MCF 10A (cell line): ENCODE data around the gene FLNC. TPM values are rescaled to one million over a fixed set of nuclear protein-coding genes. Genes with fewer than 3 reads are reported as not detected.

Experiments
- BruUV-seq: library from RNA; stranded (reverse); fragments of 400-500 nt; replicated peaks from 2 replicates; lab custom pipeline; 2021; lab: Mats Ljungman, UMichigan
- CTCF ChIA-PET: fragments of 300-600 bp; sonication (Branson Sonifier 250); formaldehyde crosslinking; extraction: SDS; loops from one replicate; lab custom pipeline; 2021; ENCODE audit warnings: antibody characterized with exemption, inconsistent platforms; lab: Yijun Ruan, JAX
- POLR2A ChIA-PET: fragments of 300-600, 350-650 bp; sonication (Branson Sonifier 250); formaldehyde crosslinking; extraction: SDS; loops from one replicate; lab custom pipeline; 2020; ENCODE audit warnings: antibody characterized with exemption, inconsistent platforms; lab: Yijun Ruan, JAX
- DNase-seq: peaks from one replicate; pipeline ENCODE4 v3.0.0-alpha.2; 2018; ENCODE audit not compliant: unreplicated experiment
- H3K27ac Mint-ChIP-seq: one replicate; pipeline ENCODE4 v1.8.0; 2022; ENCODE audit warnings: mild to moderate bottlenecking, low read depth, mixed read lengths; ENCODE audit not compliant: unreplicated experiment
- H3K27me3 Mint-ChIP-seq: one replicate; pipeline ENCODE4 v1.8.0; 2022; ENCODE audit warnings: mixed read lengths; ENCODE audit not compliant: insufficient read depth, unreplicated experiment
- H3K36me3 Mint-ChIP-seq: one replicate; pipeline ENCODE4 v1.8.0; 2022; ENCODE audit warnings: mild to moderate bottlenecking, moderate library complexity, mixed read lengths; ENCODE audit not compliant: insufficient read depth, unreplicated experiment
- H3K4me1 Mint-ChIP-seq: one replicate; pipeline ENCODE4 v1.8.0; 2022; ENCODE audit warnings: mixed read lengths; ENCODE audit not compliant: insufficient read depth, unreplicated experiment
- H3K4me3 Mint-ChIP-seq: one replicate; pipeline ENCODE4 v1.8.0; 2022; ENCODE audit warnings: mild to moderate bottlenecking, moderate library complexity, mixed read lengths; ENCODE audit not compliant: unreplicated experiment
- H3K9me3 Mint-ChIP-seq: one replicate; pipeline ENCODE4 v1.8.0; 2022; ENCODE audit warnings: mixed read lengths; ENCODE audit not compliant: unreplicated experiment
- intact Hi-C: fragments of 100-400 bp; cut with micrococcal nuclease; formaldehyde crosslinking; loops from 2 replicates; pipeline ENCODE4 v1.14.1; 2022
- total RNA-seq: library from RNA; stranded (reverse); gene quantifications from 2 replicates; pipeline ENCODE4 v1.2.3, GENCODE V29; 2022
- TF ChIP-seq, protein P1 (sequence below): fragments of 200-600 bp; IDR thresholded peaks from one replicate; pipeline ENCODE4 v1.8.0; 2022; ENCODE audit warnings: antibody characterized with exemption, mild to moderate bottlenecking; ENCODE audit not compliant: unreplicated experiment

FLNC gene
- total RNA-seq, 1 experiment from 2014 or later = 0.28 TPM

DNA sequence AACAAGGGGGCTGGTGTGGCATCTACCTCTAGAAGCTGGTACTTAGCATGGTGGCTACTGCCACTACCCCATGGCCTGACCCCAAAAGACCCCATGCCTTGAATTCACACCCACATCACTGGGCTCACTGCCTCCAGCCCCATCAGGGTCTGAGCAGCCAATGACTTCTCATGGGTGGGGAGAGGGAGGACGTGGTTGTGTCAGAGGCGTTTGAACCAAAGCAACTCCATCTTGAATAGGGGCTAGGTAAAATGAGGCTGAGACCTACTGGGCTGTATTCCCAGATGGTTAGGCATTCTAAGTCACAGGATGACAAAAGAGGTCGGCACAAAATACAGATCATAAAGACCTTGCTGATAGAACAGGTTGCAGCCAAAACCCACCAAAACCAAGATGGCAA is 65.1 kb downstream of the FLNC start:
- ChIA-PET POLR2A (interaction anchor here (1.6 kb wide), 1 partner anchor 32 kb away, joined by 4 read pairs; no protein-coding TSS in a partner anchor), CTCF (interaction anchor here (1.2 kb wide), 1 partner anchor 15 kb away, joined by 3 read pairs; no protein-coding TSS in a partner anchor)
- no peaks in the 10 kb centered on the region for H3K27me3 Mint-ChIP-seq
- DNase-seq = no peak
- H3K9me3 Mint-ChIP-seq = no peaks in the 10 kb centered on the region
- peaks cover 30% of the 10 kb centered on the region for H3K4me1 Mint-ChIP-seq
- H3K27ac Mint-ChIP-seq = no peak overlapping the region
- BruUV-seq = no TSS peak
- H3K36me3 Mint-ChIP-seq = no peaks in the 10 kb centered on the region
- intact Hi-C loops = no loop called here
- TF ChIP-seq, protein P1, sequence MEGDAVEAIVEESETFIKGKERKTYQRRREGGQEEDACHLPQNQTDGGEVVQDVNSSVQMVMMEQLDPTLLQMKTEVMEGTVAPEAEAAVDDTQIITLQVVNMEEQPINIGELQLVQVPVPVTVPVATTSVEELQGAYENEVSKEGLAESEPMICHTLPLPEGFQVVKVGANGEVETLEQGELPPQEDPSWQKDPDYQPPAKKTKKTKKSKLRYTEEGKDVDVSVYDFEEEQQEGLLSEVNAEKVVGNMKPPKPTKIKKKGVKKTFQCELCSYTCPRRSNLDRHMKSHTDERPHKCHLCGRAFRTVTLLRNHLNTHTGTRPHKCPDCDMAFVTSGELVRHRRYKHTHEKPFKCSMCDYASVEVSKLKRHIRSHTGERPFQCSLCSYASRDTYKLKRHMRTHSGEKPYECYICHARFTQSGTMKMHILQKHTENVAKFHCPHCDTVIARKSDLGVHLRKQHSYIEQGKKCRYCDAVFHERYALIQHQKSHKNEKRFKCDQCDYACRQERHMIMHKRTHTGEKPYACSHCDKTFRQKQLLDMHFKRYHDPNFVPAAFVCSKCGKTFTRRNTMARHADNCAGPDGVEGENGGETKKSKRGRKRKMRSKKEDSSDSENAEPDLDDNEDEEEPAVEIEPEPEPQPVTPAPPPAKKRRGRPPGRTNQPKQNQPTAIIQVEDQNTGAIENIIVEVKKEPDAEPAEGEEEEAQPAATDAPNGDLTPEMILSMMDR = no peak
- no peak overlapping the region for H3K4me3 Mint-ChIP-seq

DNA sequence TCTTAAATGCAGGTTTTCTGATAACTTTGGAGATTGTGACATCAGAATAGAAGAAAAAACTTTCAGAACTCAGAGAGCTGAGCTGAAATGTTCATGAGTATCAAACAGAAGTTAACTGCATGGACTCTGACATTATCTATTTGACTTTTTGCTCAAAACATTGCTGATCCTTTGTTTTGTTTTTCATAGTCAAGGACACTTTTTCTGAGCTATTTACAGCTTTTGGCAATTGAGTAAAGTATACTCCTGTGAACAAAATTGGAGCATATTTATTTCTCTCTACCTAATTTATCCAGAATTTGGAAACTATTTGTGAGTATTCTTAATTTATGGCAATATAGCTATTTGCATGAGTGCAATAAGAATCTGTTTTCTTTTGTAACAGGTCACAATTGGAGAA is 69.2 kb downstream of the FLNC start:
- ChIA-PET POLR2A (interaction anchor here (1.1 kb wide), 1 partner anchor 63 kb away, joined by 3 read pairs; no protein-coding TSS in a partner anchor), CTCF (interaction anchor here (4.9 kb wide), 1 partner anchor 192 kb away, joined by 18 read pairs; no protein-coding TSS in a partner anchor)
- Mint-ChIP-seq H3K9me3 (no peaks in the 10 kb centered on the region), H3K36me3 (no peaks in the 10 kb centered on the region), H3K27ac (no peak overlapping the region), H3K27me3 (no peaks in the 10 kb centered on the region), H3K4me1 (peaks cover 30% of the 10 kb centered on the region), H3K4me3 (no peak overlapping the region)
- TF ChIP-seq, protein P1 = no peak
- no peak for DNase-seq
- intact Hi-C loops = no loop called here
- BruUV-seq = no TSS peak

DNA sequence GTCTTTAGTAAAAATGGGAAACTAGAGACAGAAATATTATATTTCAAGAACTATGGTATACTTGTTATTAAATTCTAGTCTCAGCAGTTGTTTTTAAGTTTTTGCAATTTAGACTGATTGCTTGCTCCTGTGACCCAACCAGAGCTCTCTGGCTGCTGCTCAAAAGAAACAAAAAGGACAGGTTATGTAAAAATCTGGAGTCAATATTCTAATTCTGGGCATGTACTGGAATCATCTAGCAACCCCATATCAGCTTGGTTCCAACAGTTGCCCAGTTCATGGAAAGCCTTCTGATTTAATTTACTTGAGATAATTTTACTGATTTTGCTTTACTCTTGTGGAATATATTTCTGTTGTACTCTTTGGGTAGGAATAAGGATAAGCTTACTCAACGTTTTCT is 70.0 kb downstream of the FLNC start:
- intact Hi-C loops = loop anchor here (10.0 kb wide), 1 partner anchor 315 kb away; no protein-coding TSS in a partner anchor
- BruUV-seq = no TSS peak
- TF ChIP-seq, protein P1 = no peak
- no peak overlapping the region for H3K27ac Mint-ChIP-seq
- POLR2A ChIA-PET = interaction anchor here (0.6 to 1.1 kb wide), 4 partner anchors 39 to 109 kb away, joined by 3 read pairs; no protein-coding TSS in a partner anchor
- CTCF ChIA-PET = interaction anchor here (0.7 to 4.9 kb wide), 2 partner anchors 62 to 191 kb away, joined by 3 to 18 read pairs; no protein-coding TSS in a partner anchor
- no peak for DNase-seq
- H3K4me3 Mint-ChIP-seq = no peak overlapping the region
- H3K27me3 Mint-ChIP-seq = no peaks in the 10 kb centered on the region
- H3K36me3 Mint-ChIP-seq = no peaks in the 10 kb centered on the region
- H3K9me3 Mint-ChIP-seq = no peaks in the 10 kb centered on the region
- peaks cover 30% of the 10 kb centered on the region for H3K4me1 Mint-ChIP-seq

DNA sequence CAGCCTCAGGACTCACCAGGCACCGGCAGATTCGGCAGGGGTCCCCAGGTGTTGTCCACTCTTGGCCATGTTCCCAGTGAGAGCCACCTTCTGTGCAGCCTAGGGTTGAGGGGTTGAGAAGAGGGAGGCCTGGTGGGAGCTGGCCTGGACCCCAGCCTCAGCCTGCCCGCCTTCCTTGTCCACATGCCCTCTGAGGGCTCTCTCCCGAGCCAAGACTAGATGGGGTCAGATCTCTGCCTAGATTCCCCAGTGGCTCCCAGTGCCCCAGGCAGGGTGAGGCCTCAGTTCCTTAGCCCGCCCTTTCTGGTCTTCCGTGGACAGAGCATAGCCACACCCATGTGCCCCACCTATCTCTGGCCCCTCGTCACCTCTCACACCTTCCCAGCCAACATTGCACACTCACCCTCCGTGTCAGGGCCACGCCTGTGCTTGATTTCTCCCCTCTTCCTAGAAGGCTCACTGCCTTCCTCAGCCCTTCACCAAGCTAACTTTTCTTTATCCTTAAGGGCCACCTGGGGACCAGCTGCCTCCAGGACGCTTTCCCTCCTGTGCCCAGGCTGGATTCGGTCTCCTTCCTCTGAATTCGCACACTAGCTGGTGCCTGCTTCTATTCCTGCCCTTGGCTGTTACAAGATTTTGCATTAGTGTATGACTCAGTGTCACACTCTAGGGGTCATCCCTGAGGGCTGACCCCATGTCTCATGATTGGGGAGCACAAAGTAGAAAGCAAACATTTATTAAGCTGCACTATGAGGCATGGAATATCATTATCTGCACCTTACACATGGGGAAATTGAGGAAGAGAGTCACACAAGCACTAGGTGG is 72.8 kb downstream of the FLNC start:
- CTCF ChIA-PET = interaction anchor here (0.5 to 2.4 kb wide), 9 partner anchors 19 to 525 kb away, joined by 3 to 15 read pairs (median 3); no protein-coding TSS in a partner anchor
- intact Hi-C loops = loop anchor here (10.0 kb wide), 1 partner anchor 312 kb away; no protein-coding TSS in a partner anchor
- POLR2A ChIA-PET = interaction anchor here (1.2 kb wide), 1 partner anchor 11 kb away, joined by 10 read pairs; no protein-coding TSS in a partner anchor

More for the DNA sequence above, 72.8 kb downstream of the FLNC start:
- H3K36me3 Mint-ChIP-seq = no peaks in the 10 kb centered on the region
- no TSS peak for BruUV-seq
- TF ChIP-seq, protein P1 = no peak
- no peaks in the 10 kb centered on the region for H3K9me3 Mint-ChIP-seq
- no peak for DNase-seq
- no peak overlapping the region for H3K27ac Mint-ChIP-seq
- no peak overlapping the region for H3K4me3 Mint-ChIP-seq
- H3K4me1 Mint-ChIP-seq = peaks cover 17% of the 10 kb centered on the region
- peaks cover 6% of the 10 kb centered on the region for H3K27me3 Mint-ChIP-seq
